ENCODE results near the gene PGAP3.
"Not testable (repeated sequence)": the region's sequence is repeated elsewhere in the genome, so short reads cannot be mapped to it uniquely, and the experiment has no call there.

The PGAP3 gene

DNA sequence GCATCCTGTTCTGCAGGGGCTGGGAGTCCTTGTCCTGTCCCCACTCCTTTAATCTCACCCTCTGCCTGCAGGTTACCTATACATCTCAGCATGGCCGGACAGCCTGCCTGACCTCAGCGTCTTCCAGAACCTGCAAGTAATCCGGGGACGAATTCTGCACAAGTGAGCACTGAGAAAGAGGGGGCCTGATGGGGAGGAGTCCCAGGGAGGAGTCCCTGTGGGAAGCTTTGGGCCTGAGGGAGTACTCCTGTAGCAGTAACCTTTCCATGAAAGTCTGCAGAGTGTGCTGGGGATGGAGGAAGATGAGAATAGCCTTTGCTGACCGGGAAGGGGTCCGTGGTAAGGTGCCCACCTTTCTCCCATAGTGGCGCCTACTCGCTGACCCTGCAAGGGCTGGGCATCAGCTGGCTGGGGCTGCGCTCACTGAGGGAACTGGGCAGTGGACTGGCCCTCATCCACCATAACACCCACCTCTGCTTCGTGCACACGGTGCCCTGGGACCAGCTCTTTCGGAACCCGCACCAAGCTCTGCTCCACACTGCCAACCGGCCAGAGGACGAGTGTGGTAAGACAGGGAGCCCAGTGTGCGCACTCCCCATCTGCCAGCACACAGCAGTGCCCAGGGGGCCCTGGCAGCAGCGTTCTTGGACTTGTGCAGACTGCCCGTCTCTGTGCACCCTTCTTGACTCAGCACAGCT lies 27.7 kb upstream of the PGAP3 start:
- no peak for DNase-seq

DNA sequence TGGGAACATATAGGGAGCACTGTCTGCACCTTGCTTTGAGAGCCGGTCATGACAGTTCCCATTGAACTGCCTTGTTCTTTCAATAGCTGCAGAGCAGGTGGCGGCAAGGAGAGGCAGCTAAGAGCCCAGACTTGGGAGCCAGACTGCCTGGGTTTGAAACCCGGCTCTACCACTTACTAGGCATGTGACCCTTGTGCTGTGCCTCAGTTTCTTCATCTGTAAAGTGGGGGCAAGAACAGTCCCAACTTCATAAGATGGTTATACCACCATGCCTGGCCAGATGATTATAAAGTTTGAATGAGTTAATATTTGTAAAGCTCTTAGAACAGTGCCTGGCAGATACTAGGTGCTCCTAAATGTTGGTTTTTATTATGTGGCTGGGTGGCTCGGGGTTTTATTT lies 26.4 kb upstream of the PGAP3 start:
- no peak for DNase-seq

DNA sequence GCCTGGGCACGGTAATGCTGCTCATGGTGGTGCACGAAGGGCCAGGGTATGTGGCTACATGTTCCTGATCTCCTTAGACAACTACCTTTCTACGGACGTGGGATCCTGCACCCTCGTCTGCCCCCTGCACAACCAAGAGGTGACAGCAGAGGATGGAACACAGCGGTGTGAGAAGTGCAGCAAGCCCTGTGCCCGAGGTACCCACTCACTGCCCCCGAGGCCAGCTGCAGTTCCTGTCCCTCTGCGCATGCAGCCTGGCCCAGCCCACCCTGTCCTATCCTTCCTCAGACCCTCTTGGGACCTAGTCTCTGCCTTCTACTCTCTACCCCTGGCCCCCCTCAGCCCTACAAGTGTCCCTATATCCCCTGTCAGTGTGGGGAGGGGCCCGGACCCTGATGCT lies 24.0 kb upstream of the PGAP3 start:
- DNase-seq: no peak

DNA sequence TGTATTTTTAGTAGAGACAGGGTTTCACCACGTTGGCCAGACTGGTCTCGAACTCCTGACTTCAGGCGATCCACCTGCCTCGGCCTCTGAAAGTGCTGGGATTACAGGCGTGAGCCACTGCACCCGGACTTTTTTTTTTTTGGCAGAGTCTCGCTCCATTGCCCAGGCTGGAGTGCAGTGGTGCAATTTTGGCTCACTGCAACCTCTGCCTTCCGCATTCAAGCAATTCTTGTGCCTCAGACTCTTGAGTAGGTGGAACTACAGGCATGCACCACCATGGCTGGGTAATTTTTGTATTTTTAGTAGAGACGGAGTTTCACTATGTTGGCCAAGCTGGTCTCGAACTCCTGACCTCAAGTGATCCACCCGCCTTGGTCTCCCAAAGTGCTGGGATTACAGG lies 23.2 kb upstream of the PGAP3 start:
- DNase-seq: not testable (repeated sequence)

DNA sequence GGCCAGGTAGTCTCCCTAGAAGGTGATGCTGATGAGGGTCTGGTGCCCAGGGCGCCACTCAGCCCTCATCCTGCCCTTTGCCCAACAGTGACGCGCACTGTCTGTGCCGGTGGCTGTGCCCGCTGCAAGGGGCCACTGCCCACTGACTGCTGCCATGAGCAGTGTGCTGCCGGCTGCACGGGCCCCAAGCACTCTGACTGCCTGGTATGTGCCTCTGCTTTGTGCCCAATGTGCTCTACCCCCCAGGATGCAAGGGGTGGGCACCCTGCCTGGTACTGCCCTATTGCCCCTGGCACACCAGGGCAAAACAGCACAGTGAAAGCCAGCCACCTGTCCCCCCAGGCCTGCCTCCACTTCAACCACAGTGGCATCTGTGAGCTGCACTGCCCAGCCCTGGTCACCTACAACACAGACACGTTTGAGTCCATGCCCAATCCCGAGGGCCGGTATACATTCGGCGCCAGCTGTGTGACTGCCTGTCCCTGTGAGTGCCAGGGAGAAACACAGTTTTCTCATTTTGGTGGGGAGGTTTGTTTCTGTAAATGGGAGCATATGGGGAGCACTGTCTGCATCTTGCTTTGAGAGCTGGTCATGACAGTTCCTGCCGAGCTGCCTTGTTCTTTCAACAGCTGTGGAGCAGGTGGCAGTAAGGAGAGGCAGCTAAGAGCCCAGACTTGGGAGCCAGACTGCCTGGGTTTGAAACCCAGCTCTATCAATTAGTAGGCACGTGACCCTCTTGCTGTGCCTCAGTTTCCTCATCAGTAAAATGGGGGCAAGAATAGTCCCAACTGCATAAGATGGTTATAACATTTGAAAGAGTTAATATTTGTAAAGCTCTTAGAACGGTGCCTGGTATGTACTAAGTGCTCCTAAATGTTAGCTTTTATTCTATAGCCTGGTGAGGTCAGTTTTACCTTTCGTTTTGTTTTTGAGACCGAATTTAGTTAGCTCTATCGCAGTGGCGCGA lies 22.4 kb upstream of the PGAP3 start:
- no peak for DNase-seq

DNA sequence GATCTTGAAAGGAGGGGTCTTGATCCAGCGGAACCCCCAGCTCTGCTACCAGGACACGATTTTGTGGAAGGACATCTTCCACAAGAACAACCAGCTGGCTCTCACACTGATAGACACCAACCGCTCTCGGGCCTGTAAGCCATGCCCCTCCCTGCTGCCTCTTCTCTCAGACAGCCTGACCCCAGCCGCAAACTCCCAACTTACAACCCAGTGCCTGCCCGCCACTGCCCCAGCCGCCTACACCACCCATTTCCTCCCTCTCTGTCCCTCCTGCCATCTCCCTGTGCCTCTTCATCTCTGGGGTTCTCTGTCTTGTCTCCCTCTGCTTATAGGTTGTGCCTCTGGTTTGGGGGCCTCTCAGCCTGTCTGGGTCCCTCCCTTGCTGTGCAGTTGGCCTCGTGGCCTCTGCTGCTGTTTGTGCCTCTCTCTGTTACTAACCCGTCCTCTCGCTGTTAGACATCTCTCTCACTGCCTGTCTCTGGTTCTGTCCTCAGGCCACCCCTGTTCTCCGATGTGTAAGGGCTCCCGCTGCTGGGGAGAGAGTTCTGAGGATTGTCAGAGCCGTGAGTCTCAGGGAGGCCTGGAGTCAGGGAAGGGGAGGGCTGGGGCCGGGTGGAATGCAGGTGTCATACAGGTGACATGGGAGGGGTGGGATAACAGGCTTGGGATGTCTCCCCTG lies 21.6 kb upstream of the PGAP3 start:
- DNase-seq: no peak

DNA sequence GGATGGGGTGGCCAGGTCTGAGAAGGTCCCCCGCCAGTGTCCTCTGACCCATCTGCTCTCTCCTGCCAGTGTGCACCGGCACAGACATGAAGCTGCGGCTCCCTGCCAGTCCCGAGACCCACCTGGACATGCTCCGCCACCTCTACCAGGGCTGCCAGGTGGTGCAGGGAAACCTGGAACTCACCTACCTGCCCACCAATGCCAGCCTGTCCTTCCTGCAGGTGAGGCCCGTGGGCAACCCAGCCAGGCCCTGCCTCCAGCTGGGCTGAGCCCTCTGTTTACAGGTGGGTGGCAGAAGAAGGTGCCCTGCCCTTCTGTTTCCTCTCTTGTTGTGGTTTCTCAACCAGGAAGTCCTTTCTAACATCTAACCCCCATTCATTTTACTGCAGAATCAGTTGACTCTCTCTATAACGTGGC lies 19.1 kb upstream of the PGAP3 start:
- no peak for DNase-seq

DNA sequence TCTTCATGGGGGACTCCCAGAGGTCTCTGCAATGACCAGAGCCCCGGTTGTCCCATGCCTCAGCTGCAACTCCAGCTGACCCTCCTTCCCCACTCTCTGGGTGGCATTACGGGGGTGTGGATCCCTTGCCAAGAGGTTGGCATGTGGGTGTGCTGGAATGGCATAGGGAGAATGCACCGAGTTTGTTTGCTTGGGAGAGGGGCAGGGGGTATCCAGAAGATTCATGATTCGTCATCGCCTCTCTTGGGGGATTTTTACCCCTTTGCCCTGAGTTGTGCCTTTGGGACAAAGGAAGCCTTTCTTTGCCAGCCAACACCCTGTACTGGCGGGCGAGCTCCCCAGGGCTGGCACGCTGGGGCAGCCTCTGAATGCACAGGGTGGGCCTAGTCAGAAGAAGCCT lies 18.5 kb upstream of the PGAP3 start:
- no peak for DNase-seq

DNA sequence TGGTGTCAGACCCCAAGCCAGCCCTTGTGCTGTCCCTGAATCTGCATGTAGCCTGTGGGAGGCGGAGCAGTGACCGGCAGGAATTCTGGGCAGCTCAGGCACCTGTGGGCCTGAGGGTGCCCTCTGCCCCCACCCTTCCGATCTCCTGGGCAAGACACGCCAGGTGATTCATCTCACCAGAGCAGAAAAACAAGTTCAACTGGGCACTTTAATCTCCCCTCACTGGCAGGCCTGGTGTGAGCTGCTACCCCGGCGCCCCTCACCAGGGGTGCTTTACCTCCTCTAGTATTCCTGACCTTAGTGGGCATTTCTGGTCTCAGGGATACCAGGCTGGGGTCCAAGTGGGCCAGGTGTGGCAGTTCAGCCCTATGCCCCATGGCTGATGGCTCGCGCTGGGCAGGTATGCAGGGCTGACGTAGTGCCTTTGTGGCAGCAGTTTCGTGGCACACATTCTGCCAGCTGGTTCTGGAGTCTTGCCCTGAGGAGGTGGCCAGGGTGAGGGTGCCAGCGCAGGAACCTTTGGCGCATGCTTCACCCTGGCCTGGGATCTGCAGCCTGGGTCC lies 18.0 kb upstream of the PGAP3 start:
- no peak for DNase-seq

DNA sequence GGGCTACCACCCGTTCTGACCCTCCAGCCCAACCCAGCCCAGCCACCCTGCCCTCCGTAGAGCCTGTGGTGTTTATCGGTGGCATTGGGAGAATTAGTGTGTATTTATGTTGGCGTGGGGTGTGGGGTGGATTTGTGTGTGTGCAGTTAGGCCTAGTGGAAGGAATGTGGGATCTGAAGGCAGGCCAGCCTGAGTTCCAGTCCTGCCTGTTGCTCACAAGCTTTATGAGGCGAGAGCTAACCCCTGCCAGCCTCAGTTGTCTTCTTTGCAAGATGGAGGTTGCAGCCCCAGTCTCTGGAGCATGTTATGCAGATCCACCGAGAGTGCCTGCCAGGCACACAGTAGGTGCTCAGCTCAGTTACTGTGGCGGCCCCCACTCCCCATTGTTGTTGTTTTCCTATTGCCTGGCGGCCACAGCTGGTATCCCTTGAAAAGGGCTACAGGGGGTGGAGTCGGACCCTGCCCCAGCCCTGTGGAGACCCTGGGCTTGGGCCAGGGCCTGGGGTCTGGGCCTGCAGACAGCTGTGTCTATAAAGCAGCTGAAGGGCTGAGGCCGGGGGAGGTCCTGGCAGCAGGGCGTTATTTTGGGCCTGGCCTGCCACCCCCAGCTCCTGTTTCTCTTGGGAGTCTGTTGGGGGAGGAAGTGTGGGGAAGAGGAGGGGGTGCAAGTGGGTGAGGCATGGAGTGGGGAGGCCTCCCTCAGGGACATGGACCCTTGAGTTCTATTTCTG lies 17.1 kb upstream of the PGAP3 start:
- no peak for DNase-seq

DNA sequence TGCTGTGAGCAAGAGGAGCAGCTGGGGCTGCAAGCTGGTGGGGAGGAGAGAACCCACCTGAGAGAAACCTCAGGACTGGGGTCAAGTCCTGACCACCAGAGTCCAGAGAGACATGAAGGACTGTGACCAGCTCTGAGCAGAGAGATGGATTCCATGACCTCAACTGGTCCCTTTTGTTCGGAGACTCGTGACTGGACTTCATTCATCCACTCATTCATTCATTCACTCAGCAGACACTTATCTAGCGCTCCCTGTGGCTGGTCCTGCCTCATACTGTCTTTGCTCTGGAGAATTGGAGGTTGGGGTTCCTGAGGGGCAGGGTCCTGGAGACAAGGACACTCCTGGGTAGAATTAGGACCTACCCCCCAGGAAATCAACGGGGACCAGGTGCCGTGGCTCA lies 16.1 kb upstream of the PGAP3 start:
- no peak for DNase-seq

DNA sequence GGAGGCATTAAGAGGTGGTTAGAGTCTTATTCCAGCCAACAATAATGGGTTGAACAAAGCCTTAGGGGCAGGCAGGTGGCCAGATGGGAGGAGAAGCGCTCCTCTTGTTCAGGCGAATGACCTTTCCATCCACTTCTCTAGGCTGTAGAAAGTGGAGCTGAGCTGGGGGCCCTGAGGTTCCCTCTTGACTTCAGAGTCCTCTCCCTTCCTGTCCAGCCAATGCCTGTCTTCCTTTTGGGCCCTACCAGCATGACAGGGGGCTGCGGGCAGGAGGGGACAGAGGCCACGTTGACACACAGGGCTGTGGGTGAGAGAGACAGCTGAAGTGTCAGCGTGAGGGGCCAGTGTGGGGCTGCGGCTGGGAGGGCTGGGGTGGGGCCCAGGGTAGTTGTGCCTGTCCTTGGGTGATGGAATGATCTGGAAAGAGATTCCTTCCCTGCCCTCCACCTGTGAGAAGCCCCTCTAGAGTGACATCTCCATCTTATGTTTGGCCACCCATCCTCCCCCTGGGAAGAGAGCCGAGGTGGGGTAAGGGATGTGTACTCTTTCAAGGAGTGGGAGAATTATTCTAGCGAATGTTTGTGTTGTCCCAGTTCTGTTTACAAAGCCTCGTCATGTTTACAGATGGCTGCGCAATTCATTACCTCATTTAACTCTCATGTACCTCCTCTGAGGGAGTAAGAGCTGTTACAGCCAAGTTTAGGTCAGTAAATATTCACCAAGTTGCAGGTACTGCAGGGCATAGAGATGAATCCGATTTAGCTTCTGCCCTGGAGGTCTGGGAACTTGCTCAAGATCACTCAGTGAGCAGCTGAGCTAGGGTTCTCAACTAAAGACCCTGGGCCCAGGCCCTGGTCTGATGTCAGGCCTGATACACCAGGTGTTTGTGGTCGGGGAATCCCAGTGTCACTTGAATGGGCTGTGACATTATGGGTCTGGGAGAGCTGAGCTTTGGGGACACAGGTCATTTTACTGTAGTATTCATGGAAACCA lies 15.3 kb upstream of the PGAP3 start:
- DNase-seq: no peak

DNA sequence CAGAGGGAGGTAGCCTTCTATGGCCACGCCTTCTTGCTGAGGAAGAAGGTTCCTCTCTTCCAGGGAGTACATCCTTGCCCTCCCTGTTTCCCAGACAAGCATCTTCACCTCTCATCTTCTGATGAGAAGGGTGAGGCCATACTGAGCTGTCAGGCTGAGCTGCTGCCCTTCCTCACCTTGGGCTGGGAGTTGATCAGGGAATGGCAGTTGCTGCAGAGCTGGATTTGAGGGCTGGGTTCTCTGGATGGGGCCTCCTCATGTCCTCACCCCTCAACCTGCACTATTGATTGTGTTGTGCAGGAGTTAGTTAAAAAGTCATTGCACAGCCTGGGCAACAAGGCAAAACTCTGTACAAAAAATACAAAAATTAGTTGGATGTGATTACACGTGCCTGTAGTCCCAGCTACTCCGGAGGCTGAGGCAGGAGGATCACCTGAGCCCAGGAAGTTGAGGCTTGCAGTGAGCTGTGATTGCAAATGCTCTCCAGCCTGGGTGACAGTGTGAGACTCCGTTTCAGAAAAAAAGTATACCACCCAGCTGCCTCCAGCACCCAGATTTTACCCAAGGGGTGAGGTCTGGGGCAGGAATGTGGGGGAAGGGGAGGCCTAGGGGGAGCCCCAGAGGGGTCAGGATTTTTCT lies 14.0 kb upstream of the PGAP3 start:
- no peak for DNase-seq

DNA sequence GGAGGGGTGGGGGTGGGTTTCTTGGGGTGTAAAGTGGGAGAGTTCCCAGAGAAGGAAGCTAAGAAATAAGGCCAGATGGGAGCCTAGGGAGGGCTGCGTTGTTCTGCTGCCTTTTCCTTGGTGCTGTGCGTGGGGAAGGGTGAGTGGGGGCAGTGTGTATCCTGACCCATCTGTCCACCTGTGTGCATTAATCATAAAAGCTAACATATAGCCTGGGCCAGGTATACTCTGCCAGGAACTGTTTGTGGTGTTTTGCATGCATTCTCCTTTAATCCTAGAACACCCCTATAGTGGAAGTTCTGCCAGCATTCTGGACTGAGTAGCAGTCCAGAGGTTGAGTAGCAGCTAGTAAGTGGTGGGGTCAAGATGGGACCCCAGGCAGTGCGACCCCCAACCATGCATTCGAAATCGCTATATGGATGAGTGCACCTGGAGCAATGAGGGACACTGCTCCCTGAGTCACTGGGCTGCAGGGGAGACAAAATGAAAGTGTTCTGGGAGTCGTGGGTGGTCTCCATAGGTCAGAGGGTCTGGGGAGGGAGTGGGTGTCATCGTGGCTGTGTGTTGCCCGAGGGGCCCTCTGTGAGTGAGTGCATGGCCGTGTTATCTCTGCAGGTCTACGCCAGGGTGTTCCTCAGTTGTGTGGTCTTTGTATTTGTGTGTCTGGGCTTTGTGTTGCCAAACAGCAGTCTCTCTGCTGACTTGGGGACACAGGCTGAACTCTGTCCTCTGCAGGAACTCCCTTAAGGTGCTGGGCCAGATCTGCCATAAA lies 13.3 kb upstream of the PGAP3 start:
- no peak for DNase-seq

DNA sequence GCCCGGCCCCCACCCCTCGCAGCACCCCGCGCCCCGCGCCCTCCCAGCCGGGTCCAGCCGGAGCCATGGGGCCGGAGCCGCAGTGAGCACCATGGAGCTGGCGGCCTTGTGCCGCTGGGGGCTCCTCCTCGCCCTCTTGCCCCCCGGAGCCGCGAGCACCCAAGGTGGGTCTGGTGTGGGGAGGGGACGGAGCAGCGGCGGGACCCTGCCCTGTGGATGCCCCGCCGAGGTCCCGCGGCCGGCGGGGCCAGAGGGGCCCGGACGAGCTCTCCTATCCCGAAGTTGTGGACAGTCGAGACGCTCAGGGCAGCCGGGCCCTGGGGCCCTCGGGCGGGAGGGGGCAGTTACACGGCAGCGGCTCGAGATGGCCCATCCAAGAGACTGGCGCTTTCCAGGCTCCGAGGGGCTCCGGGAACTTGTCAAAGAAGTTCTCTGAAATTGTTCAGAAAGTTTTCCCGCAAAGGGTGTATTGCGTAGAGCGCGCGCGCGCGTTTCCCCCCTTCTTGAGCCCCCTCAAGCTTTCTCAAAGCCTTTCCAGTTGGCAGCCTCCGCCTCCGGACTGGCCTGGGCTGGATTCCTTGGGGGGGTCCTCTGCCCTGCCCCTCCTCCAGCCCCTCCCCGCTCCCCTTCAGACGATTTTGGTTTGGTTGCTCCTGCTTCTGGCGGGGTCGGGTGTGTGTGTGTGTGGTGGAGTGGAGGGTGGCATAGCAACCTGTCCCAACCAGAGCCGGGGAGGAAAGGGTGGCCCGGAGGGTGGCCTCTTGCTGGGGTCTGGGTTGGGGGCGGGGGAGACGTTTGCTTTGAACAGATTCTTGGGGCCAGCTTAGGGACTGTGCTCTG lies 12.5 kb upstream of the PGAP3 start:
- no peak for DNase-seq

DNA sequence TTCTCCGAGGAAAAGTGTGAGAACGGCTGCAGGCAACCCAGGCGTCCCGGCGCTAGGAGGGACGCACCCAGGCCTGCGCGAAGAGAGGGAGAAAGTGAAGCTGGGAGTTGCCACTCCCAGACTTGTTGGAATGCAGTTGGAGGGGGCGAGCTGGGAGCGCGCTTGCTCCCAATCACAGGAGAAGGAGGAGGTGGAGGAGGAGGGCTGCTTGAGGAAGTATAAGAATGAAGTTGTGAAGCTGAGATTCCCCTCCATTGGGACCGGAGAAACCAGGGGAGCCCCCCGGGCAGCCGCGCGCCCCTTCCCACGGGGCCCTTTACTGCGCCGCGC lies 11.9 kb upstream of the PGAP3 start, which contains the start of gene ERBB2:
Gene ERBB2 (plus strand): TSS at position 247 of the 330 bp plus-strand sequence. CDS start 175 bp downstream, outside the sequence.
- no peak for DNase-seq

DNA sequence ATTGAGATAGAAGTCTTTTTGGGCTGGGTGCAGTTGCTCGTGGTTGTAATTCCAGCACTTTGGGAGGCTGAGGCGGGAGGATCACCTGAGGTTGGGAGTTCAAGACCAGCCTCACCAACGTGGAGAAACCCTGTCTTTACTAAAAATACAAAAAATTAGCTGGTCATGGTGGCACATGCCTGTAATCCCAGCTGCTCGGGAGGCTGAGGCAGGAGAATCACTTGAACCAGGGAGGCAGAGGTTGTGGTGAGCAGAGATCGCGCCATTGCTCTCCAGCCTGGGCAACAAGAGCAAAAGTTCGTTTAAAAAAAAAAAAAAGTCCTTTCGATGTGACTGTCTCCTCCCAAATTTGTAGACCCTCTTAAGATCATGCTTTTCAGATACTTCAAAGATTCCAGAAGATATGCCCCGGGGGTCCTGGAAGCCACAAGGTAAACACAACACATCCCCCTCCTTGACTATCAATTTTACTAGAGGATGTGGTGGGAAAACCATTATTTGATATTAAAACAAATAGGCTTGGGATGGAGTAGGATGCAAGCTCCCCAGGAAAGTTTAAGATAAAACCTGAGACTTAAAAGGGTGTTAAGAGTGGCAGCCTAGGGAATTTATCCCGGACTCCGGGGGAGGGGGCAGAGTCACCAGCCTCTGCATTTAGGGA lies 11.4 kb upstream of the PGAP3 start:
- not testable (repeated sequence) for DNase-seq

DNA sequence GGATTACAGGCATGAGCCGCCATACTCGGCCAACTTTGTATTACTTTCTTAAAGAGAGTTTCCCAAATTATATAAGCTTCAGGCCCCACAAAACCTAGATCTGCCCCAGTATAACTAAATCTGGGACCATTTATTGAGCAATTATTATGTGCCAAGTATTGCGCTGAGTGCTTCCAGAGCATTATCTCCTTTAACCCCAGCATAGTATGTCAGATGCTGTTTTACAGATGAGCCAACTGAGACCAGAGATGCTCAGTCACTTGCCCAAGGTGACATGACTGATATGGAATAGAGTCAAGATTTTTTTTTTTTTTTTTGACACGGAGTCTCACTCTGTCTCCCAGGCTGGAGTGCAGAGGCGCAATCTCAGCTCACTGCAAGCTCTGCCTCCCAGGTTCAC lies 10.1 kb upstream of the PGAP3 start:
- DNase-seq: no peak
